Mucosa of stomach (tissue), 1 donor: Measurements from ENCODE around the gene ATG4B.

Source experiments
- H3K27me3 ChIP-seq: one replicate; pipeline ENCODE4 v1.7.0; 2013; ENCODE audit warnings: mild to moderate bottlenecking, low read length; ENCODE audit not compliant: control insufficient read depth, insufficient read depth
- H3K36me3 ChIP-seq: one replicate; pipeline ENCODE4 v1.7.0; 2013; ENCODE audit warnings: low read length; ENCODE audit not compliant: control insufficient read depth, insufficient read depth
- H3K4me1 ChIP-seq: one replicate; pipeline ENCODE4 v1.7.0; 2013; ENCODE audit warnings: mild to moderate bottlenecking, low read length; ENCODE audit not compliant: control insufficient read depth, insufficient read depth
- H3K4me3 ChIP-seq: one replicate; pipeline ENCODE4 v1.7.0; 2013; ENCODE audit warnings: low read length
- H3K9ac ChIP-seq: one replicate; pipeline ENCODE4 v1.7.0; 2013; ENCODE audit warnings: mild to moderate bottlenecking, low read length, moderate library complexity
- H3K9me3 ChIP-seq: one replicate; pipeline ENCODE4 v1.7.0; 2013; ENCODE audit warnings: mild to moderate bottlenecking, low read length, moderate library complexity; ENCODE audit not compliant: control insufficient read depth
- donor health status: Pancreatic carcinoma.

Gene ATG4B

GRCh38 chr2:241676665-241677064, 39.2 kb downstream of the ATG4B start:
- Histone ChIP-seq H3K4me1 (no peaks in the 10 kb centered on the region), H3K27me3 (no peaks in the 10 kb centered on the region), H3K9ac (no peak overlapping the region), H3K9me3 (no peaks in the 10 kb centered on the region), H3K36me3 (no peaks in the 10 kb centered on the region), H3K4me3 (no peak overlapping the region)

GRCh38 chr2:241677392-241677791, 39.9 kb downstream of the ATG4B start:
- H3K4me3 ChIP-seq: no peak overlapping the region
- H3K9me3 ChIP-seq: no peaks in the 10 kb centered on the region
- no peaks in the 10 kb centered on the region for H3K4me1 ChIP-seq
- no peak overlapping the region for H3K9ac ChIP-seq
- H3K36me3 ChIP-seq: no peaks in the 10 kb centered on the region
- H3K27me3 ChIP-seq: no peaks in the 10 kb centered on the region

- H3K9me3 ChIP-seq: no peaks in the 10 kb centered on the region
- no peaks in the 10 kb centered on the region for H3K36me3 ChIP-seq
- H3K27me3 ChIP-seq: no peaks in the 10 kb centered on the region
- H3K4me3 ChIP-seq: no peak overlapping the region
- H3K4me1 ChIP-seq: no peaks in the 10 kb centered on the region
- H3K9ac ChIP-seq: no peak overlapping the region
Observed at GRCh38 chr2:241678307-241678706, 40.8 kb downstream of the ATG4B start.

- H3K9me3 ChIP-seq: no peaks in the 10 kb centered on the region
- no peak overlapping the region for H3K4me3 ChIP-seq
- H3K36me3 ChIP-seq: no peaks in the 10 kb centered on the region
- no peaks in the 10 kb centered on the region for H3K4me1 ChIP-seq
- no peak overlapping the region for H3K9ac ChIP-seq
- no peaks in the 10 kb centered on the region for H3K27me3 ChIP-seq
Observed at GRCh38 chr2:241678784-241679540, 41.5 kb downstream of the ATG4B start.

- Histone ChIP-seq H3K4me3 (no peak overlapping the region), H3K9me3 (no peaks in the 10 kb centered on the region), H3K36me3 (no peaks in the 10 kb centered on the region), H3K4me1 (no peaks in the 10 kb centered on the region), H3K9ac (no peak overlapping the region), H3K27me3 (no peaks in the 10 kb centered on the region)
Observed at GRCh38 chr2:241680044-241680443, 42.6 kb downstream of the ATG4B start.

- Histone ChIP-seq H3K36me3 (no peaks in the 10 kb centered on the region), H3K9ac (no peak overlapping the region), H3K9me3 (no peaks in the 10 kb centered on the region), H3K27me3 (no peaks in the 10 kb centered on the region), H3K4me3 (no peak overlapping the region), H3K4me1 (no peaks in the 10 kb centered on the region)
Observed at GRCh38 chr2:241680827-241681599, 43.5 kb downstream of the ATG4B start.

- Histone ChIP-seq H3K4me1 (no peaks in the 10 kb centered on the region), H3K9ac (peak overlapping the region; percentile 60), H3K4me3 (peak overlapping the region; percentile 57), H3K27me3 (no peaks in the 10 kb centered on the region), H3K36me3 (no peaks in the 10 kb centered on the region), H3K9me3 (no peaks in the 10 kb centered on the region)
Observed at GRCh38 chr2:241686324-241686649, 48.8 kb downstream of the ATG4B start.

GRCh38 chr2:241686650-241687425, 49.3 kb downstream of the ATG4B start, which contains the start of gene DTYMK:
TSS of gene DTYMK (minus strand) at chr2:241686815. CDS start at chr2:241686783, 32 bp downstream.
- Histone ChIP-seq H3K36me3 (no peaks in the 10 kb centered on the region), H3K4me1 (no peaks in the 10 kb centered on the region), H3K4me3 (peak within 1 kb of the TSS; percentile 67), H3K9ac (peak within 1 kb of the TSS; percentile 86), H3K9me3 (no peaks in the 10 kb centered on the region), H3K27me3 (no peaks in the 10 kb centered on the region)

- H3K9ac ChIP-seq: no peak overlapping the region
- H3K4me1 ChIP-seq: no peaks in the 10 kb centered on the region
- no peak overlapping the region for H3K4me3 ChIP-seq
- no peaks in the 10 kb centered on the region for H3K27me3 ChIP-seq
- no peaks in the 10 kb centered on the region for H3K36me3 ChIP-seq
- H3K9me3 ChIP-seq: no peaks in the 10 kb centered on the region
Observed at GRCh38 chr2:241689306-241689705, 51.8 kb downstream of the ATG4B start.

GRCh38 chr2:241690202-241690717, 52.8 kb downstream of the ATG4B start:
- Histone ChIP-seq H3K9me3 (no peaks in the 10 kb centered on the region), H3K27me3 (no peaks in the 10 kb centered on the region), H3K9ac (no peak overlapping the region), H3K4me1 (no peaks in the 10 kb centered on the region), H3K4me3 (no peak overlapping the region), H3K36me3 (no peaks in the 10 kb centered on the region)

GRCh38 chr2:241692448-241692847, 55.0 kb downstream of the ATG4B start:
- Histone ChIP-seq H3K9me3 (no peaks in the 10 kb centered on the region), H3K4me1 (no peaks in the 10 kb centered on the region), H3K27me3 (no peaks in the 10 kb centered on the region), H3K4me3 (no peak overlapping the region), H3K9ac (no peak overlapping the region), H3K36me3 (no peaks in the 10 kb centered on the region)

- no peaks in the 10 kb centered on the region for H3K27me3 ChIP-seq
- H3K9me3 ChIP-seq: no peaks in the 10 kb centered on the region
- no peaks in the 10 kb centered on the region for H3K4me1 ChIP-seq
- no peak overlapping the region for H3K9ac ChIP-seq
- H3K4me3 ChIP-seq: no peak overlapping the region
- H3K36me3 ChIP-seq: no peaks in the 10 kb centered on the region
Observed at GRCh38 chr2:241695651-241696050, 58.2 kb downstream of the ATG4B start.
